IMR-90 (cell line): Measurements from ENCODE around the gene RPEL1. TPM values are rescaled to one million over a fixed set of nuclear protein-coding genes. Genes with fewer than 3 reads are reported as not detected.

Experiments used
- ATAC-seq: fragments of 200-7000 bp; cut with Tn5 transposase; 2 replicates; pipeline ENCODE4 v1.9.1; 2020; ENCODE audit warnings: low read depth, mild to moderate bottlenecking, moderate library complexity
- BruUV-seq: library from RNA; stranded (reverse); fragments of 400-500 nt; replicated peaks from 2 replicates; lab custom pipeline; 2021; lab: Mats Ljungman, UMichigan
- CTCF ChIA-PET: fragments of 300-600 bp; formaldehyde crosslinking; extraction: SDS; loops from one replicate; lab custom pipeline; 2021; ENCODE audit warnings: antibody characterized with exemption; lab: Yijun Ruan, JAX
- POLR2A ChIA-PET: fragments of 300-600 bp; sonication (Branson Sonifier 250); formaldehyde crosslinking; loops from one replicate; lab custom pipeline; 2022; ENCODE audit warnings: antibody characterized with exemption; ENCODE audit not compliant: unreplicated experiment; lab: Charles Lee
- DNase-seq: peaks from one replicate; pipeline ENCODE4 v3.0.0; 2013
- H2AFZ ChIP-seq: replicated peaks from 2 replicates; pipeline ENCODE3; 2013; ENCODE audit warnings: low read length, mild to moderate bottlenecking; ENCODE audit not compliant: poor library complexity
- H2AK5ac ChIP-seq: 2 replicates; pipeline ENCODE4 v1.6.1; 2013; ENCODE audit warnings: low read depth, low read length, inconsistent platforms
- H2AK9ac ChIP-seq: replicated peaks from 2 replicates; pipeline ENCODE3; 2013; ENCODE audit warnings: mild to moderate bottlenecking, low read depth, low read length, moderate library complexity; ENCODE audit not compliant: poor library complexity
- H2BK120ac ChIP-seq: 2 replicates; pipeline ENCODE4 v1.6.1; 2013; ENCODE audit warnings: low read depth, low read length, inconsistent platforms
- H2BK15ac ChIP-seq: 3 replicates; pipeline ENCODE4 v1.6.1; 2013; ENCODE audit warnings: low read depth, low read length, inconsistent platforms
- H2BK20ac ChIP-seq: 2 replicates; pipeline ENCODE4 v1.6.1; 2013; ENCODE audit warnings: low read depth, mild to moderate bottlenecking, inconsistent platforms, low read length, moderate library complexity
- H2BK5ac ChIP-seq: 2 replicates; pipeline ENCODE4 v1.6.1; 2013; ENCODE audit warnings: mild to moderate bottlenecking, low read depth, low read length, inconsistent platforms; ENCODE audit not compliant: poor library complexity, severe bottlenecking
- H3K14ac ChIP-seq: replicated peaks from 2 replicates; pipeline ENCODE4 v1.6.1; 2013; ENCODE audit warnings: low read depth, low read length, inconsistent platforms
- H3K18ac ChIP-seq: 2 replicates; pipeline ENCODE4 v1.6.1; 2013; ENCODE audit warnings: low read depth, low read length, control low read depth
- H3K23ac ChIP-seq: 2 replicates; pipeline ENCODE4 v1.6.1; 2013; ENCODE audit warnings: low read depth, low read length, inconsistent platforms
- H3K27ac ChIP-seq: 2 replicates; pipeline ENCODE4 v1.5.1; 2013; ENCODE audit warnings: mild to moderate bottlenecking, control low read depth, low read length; ENCODE audit not compliant: insufficient read depth
- H3K27me3 ChIP-seq: 2 replicates; pipeline ENCODE4 v1.6.1; 2013; ENCODE audit warnings: low read length; ENCODE audit not compliant: control insufficient read depth, insufficient read depth
- H3K36me3 ChIP-seq: 2 replicates; pipeline ENCODE4 v1.6.1; 2013; ENCODE audit warnings: low read length, mixed read lengths; ENCODE audit not compliant: control insufficient read depth, insufficient read depth
- H3K4ac ChIP-seq: 2 replicates; pipeline ENCODE4 v1.6.1; 2013; ENCODE audit warnings: low read depth, low read length, inconsistent platforms
- H3K4me1 ChIP-seq: 2 replicates; pipeline ENCODE4 v1.6.1; 2013; ENCODE audit warnings: low read length, mixed read lengths; ENCODE audit not compliant: control insufficient read depth, insufficient read depth
- H3K4me2 ChIP-seq: 2 replicates; pipeline ENCODE4 v1.6.1; 2013; ENCODE audit warnings: low read depth, mild to moderate bottlenecking, control low read depth, low read length, moderate library complexity
- H3K4me3 ChIP-seq: 2 replicates; pipeline ENCODE4 v1.5.1; 2013; ENCODE audit warnings: low read depth, mild to moderate bottlenecking, control low read depth, low read length, moderate library complexity; ENCODE audit not compliant: insufficient read depth
- H3K56ac ChIP-seq: 2 replicates; pipeline ENCODE4 v1.6.1; 2013; ENCODE audit warnings: low read length, inconsistent platforms; ENCODE audit not compliant: insufficient read depth; ENCODE audit errors: extremely low read depth
- H3K79me1 ChIP-seq, 2 experiments: 2 replicates each; pipeline ENCODE4 v1.6.1; 2013; ENCODE audit warnings: low read length in 2 of 2, inconsistent platforms in 1 of 2, low read depth in 1 of 2
- H3K9ac ChIP-seq: 2 replicates; pipeline ENCODE4 v1.6.1; 2013; ENCODE audit warnings: low read depth, low read length, control low read depth
- H3K9me1 ChIP-seq: 2 replicates; pipeline ENCODE4 v1.6.1; 2013; ENCODE audit warnings: low read length, inconsistent platforms; ENCODE audit not compliant: insufficient read depth
- H3K9me3 ChIP-seq: 2 replicates; pipeline ENCODE4 v1.6.1; 2013; ENCODE audit warnings: low read length; ENCODE audit not compliant: control insufficient read depth, insufficient read depth
- H4K20me1 ChIP-seq: 2 replicates; pipeline ENCODE4 v1.6.1; 2013; ENCODE audit warnings: low read length, inconsistent platforms; ENCODE audit not compliant: insufficient read depth
- H4K5ac ChIP-seq: 2 replicates; pipeline ENCODE4 v1.6.1; 2013; ENCODE audit warnings: mild to moderate bottlenecking, low read depth, low read length, control low read depth
- H4K8ac ChIP-seq, 2 experiments: 2 replicates each; pipeline ENCODE4 v1.6.1; 2013; ENCODE audit warnings: low read depth in 2 of 2, low read length in 2 of 2, control low read depth in 1 of 2, inconsistent platforms in 1 of 2
- H4K91ac ChIP-seq: 2 replicates; pipeline ENCODE4 v1.6.1; 2013; ENCODE audit warnings: low read depth, low read length, inconsistent platforms; ENCODE audit not compliant: insufficient read depth
- CTCF ChIP-seq: conservative IDR thresholded peaks from 2 replicates; pipeline ENCODE4 v1.5.1; 2012; ENCODE audit warnings: mild to moderate bottlenecking, low read depth, low read length, improper control_type of control experiment
- RAD21 ChIP-seq: IDR thresholded peaks from 2 replicates; pipeline ENCODE4 v1.6.1; 2012; ENCODE audit warnings: low read length, improper control_type of control experiment
- RCOR1 ChIP-seq: IDR thresholded peaks from 2 replicates; pipeline ENCODE4 v1.6.1; 2012; ENCODE audit warnings: mild to moderate bottlenecking, low read length, improper control_type of control experiment; ENCODE audit not compliant: insufficient replicate concordance
- RFX5 ChIP-seq: IDR thresholded peaks from 2 replicates; pipeline ENCODE4 v1.8.0; 2012; ENCODE audit warnings: low read depth, mild to moderate bottlenecking, low read length, moderate library complexity
- SMC3 ChIP-seq: fragments of 150-350 bp; IDR thresholded peaks from 2 replicates; pipeline ENCODE4 v1.6.1; 2016; ENCODE audit warnings: low read depth, mild to moderate bottlenecking, antibody characterized with exemption, low read length, moderate library complexity
- WGBS, 2 experiments: methylation state at CpG; one replicate each; pipeline versions ENCODE4 v1.1.5 to v1.1.7; 2013; ENCODE audit warnings: missing lambda C conversion rate in 2 of 2; ENCODE audit not compliant: insufficient read length in 1 of 2; ENCODE audit errors: extremely low coverage in 2 of 2; 5-methylcytosine and 5-hydroxymethylcytosine counted together
- dilution Hi-C: fragments of 300-500 bp; cut with HindIII; formaldehyde crosslinking; loops from one replicate; pipeline ENCODE4 v1.14.3; 2018; ENCODE audit warnings: low sequenced_read_pairs; ENCODE audit not compliant: unreplicated experiment
- in situ Hi-C: fragments of 300-500 bp; cut with MboI; formaldehyde crosslinking; loops from 3 replicates; pipeline ENCODE4 v1.14.3; 2019; ENCODE audit warnings: low sequenced_read_pairs, inconsistent platforms, mixed read lengths
- intact Hi-C: fragments of 100-400 bp; cut with micrococcal nuclease; formaldehyde crosslinking; loops from 2 replicates; pipeline ENCODE4 v1.10.0; 2022
- polyA plus RNA-seq, 3 experiments: library from polyadenylated mRNA; depleted of rRNA; stranded (reverse); fragments of >200 nt; gene quantifications; 2 replicates each; pipeline ENCODE4 v1.2.3, GENCODE V29; 2012; ENCODE audit warnings: low replicate concordance in 1 of 3
- total RNA-seq: library from RNA; depleted of rRNA; stranded (reverse); fragments of >200 nt; gene quantifications from 2 replicates; pipeline ENCODE4 v1.2.3, GENCODE V29; 2012

RPEL1 gene
- total and polyA plus RNA-seq, 2 of the 4 experiments (the other 2 are of a cell fraction), result under 0.01 to 0.26 TPM

- POLR2A ChIA-PET, result interaction anchor here (0.6 to 0.7 kb wide), 3 partner anchors 46 to 321 kb away, joined by 3 to 10 read pairs (median 3); partner anchors contain the start of gene NT5C2
- intact Hi-C loops, result no loop called here
These were observed 7.0 kb upstream of the RPEL1 start for GRCh38 chr10:103238506-103239252.

More at GRCh38 chr10:103238506-103239252, 7.0 kb upstream of the RPEL1 start:
- no peak overlapping the region for H3K27ac ChIP-seq
- H3K9me3 ChIP-seq, result no peaks in the 10 kb centered on the region
- no peaks in the 10 kb centered on the region for H3K36me3 ChIP-seq
- dilution Hi-C loops (no loop called here), in situ Hi-C loops (no loop called here)
- H3K23ac ChIP-seq, result peak overlapping the region; percentile 59; the same call in 1 of the 2 replicates
- H4K91ac ChIP-seq, result peak overlapping the region; percentile 67
- H2AK5ac ChIP-seq, result peak overlapping the region; percentile 89; the same call in 1 of the 2 replicates
- peak overlapping the region; percentile 4; the same call in 2 of the 3 replicates for H2BK15ac ChIP-seq
- peak overlapping the region; percentile 40; the same call in 1 of the 2 replicates for H4K5ac ChIP-seq
- H2AK9ac ChIP-seq, result peak overlapping the region; percentile 31
- peak overlapping the region; percentile 80 for H2AFZ ChIP-seq
- H3K4me3 ChIP-seq, result no peak overlapping the region
- CTCF ChIA-PET, result interaction anchor here (0.6 to 1.6 kb wide), 15 partner anchors 9 to 328 kb away, joined by 3 to 10 read pairs (median 4); partner anchors contain the start of gene CNNM2
- H2BK120ac ChIP-seq, result peak overlapping the region; percentile 73
- peaks cover 14% of the 10 kb centered on the region for H3K9me1 ChIP-seq
- H3K4ac ChIP-seq, result peak overlapping the region; percentile 66
- H3K4me1 ChIP-seq, result peaks cover 10% of the 10 kb centered on the region
- BruUV-seq, result no TSS peak
- no peak overlapping the region for H3K4me2 ChIP-seq
- peak overlapping the region; percentile 48; the same call in 1 of the 2 replicates for H3K18ac ChIP-seq
- H3K27me3 ChIP-seq, result no peaks in the 10 kb centered on the region
- DNase-seq (peak; percentile 61), ATAC-seq (peak; percentile 86)
- H3K14ac ChIP-seq, result peak overlapping the region; percentile 38; the same call in 1 of the 2 replicates
- H2BK20ac ChIP-seq, result peak overlapping the region; percentile 82
- peak; percentile 64 for TF ChIP-seq RAD21
- no peak for TF ChIP-seq RCOR1
- peak; percentile 58 for TF ChIP-seq CTCF
- no peak for TF ChIP-seq RFX5
- TF ChIP-seq SMC3, result peak; percentile 55
- no peak overlapping the region; the same call in 1 of the 2 replicates for H3K56ac ChIP-seq
- 59% methylated on average over 6 of the region's 11 CpGs; no CpG with 5 or more reads in 1 of the 2 experiments for WGBS, 2 experiments
- no peak overlapping the region for H3K9ac ChIP-seq
- H3K79me1 ChIP-seq, result peaks cover 0 to 9% of the 10 kb centered on the region in 2 experiments; a peak in 1 of 4 replicates
- H4K8ac ChIP-seq, result peak overlapping the region in 1 of 2 experiments; percentile 76; a peak in 2 of 4 replicates
- peak overlapping the region; percentile 6 for H2BK5ac ChIP-seq
- H4K20me1 ChIP-seq, result no peaks in the 10 kb centered on the region
